Endothelial cell of umbilical vein (primary cell): ENCODE data around the gene TRIM71. TPM values are rescaled to one million over a fixed set of nuclear protein-coding genes. Genes with fewer than 3 reads are reported as not detected.

Experiments used
- BruUV-seq: library from RNA; stranded (reverse); fragments of 400-500 nt; replicated peaks from 2 replicates; lab custom pipeline; 2021; lab: Mats Ljungman, UMichigan
- CTCF ChIA-PET: fragments of 300-600, 350-600 bp; sonication (Branson Sonifier 250); formaldehyde crosslinking; loops from one replicate; lab custom pipeline; 2021; ENCODE audit warnings: antibody characterized with exemption, inconsistent platforms; lab: Charles Lee
- POLR2A ChIA-PET: fragments of 300-600, 350-600 bp; sonication (Branson Sonifier 250); formaldehyde crosslinking; loops from one replicate; lab custom pipeline; 2021; ENCODE audit warnings: antibody characterized with exemption, inconsistent platforms; lab: Charles Lee
- DNase-seq: peaks from one replicate; pipeline ENCODE4 v3.0.0-alpha.2; 2011; ENCODE audit warnings: low read depth, low spot score
- FAIRE-seq: peaks from 2 replicates; lab custom pipeline; 2011; peaks lifted over from hg19 to GRCh38; lab: Jason Lieb, UNC
- H2AFZ ChIP-seq: 2 replicates; pipeline ENCODE4 v1.6.0; 2012; ENCODE audit warnings: low read depth, low read length, control low read depth, inconsistent platforms
- H3K27ac ChIP-seq: 2 replicates; pipeline ENCODE4 v1.5.1; 2011; ENCODE audit warnings: low read depth, mild to moderate bottlenecking, control low read depth, low read length, moderate library complexity; ENCODE audit not compliant: insufficient read depth
- H3K27me3 ChIP-seq, 2 experiments: 2 replicates each; pipeline versions ENCODE4 v1.6.0 to v1.6.1; 2011; ENCODE audit warnings: low read length in 2 of 2, mixed read lengths in 1 of 2; ENCODE audit not compliant: control insufficient read depth in 2 of 2, insufficient read depth in 2 of 2
- H3K36me3 ChIP-seq, 2 experiments: 2 replicates in 1 of 2; 3 replicates in 1 of 2; pipeline ENCODE4 v1.5.1; 2011; ENCODE audit warnings: low read length in 2 of 2, mild to moderate bottlenecking in 1 of 2, moderate library complexity in 1 of 2; ENCODE audit not compliant: control insufficient read depth in 2 of 2, insufficient read depth in 2 of 2; ENCODE audit errors: extremely low read depth in 1 of 2
- H3K4me1 ChIP-seq: 3 replicates; pipeline ENCODE4 v1.5.1; 2011; ENCODE audit warnings: mild to moderate bottlenecking, low read length; ENCODE audit not compliant: control insufficient read depth, insufficient read depth; ENCODE audit errors: extremely low read depth
- H3K4me2 ChIP-seq: 2 replicates; pipeline ENCODE4 v1.6.1; 2011; ENCODE audit warnings: low read length, control low read depth, mixed read lengths; ENCODE audit not compliant: insufficient read depth
- H3K4me3 ChIP-seq, 3 experiments: fragments of 200-600 bp in 1 of 3; sonication (generic), shearing (Covaris generic) in 1 of 3; replicated peaks in 1 of 3; 2 replicates each; pipeline ENCODE4 v1.5.1; 2011 to 2016; ENCODE audit warnings: control low read depth in 3 of 3, low read length in 3 of 3, mild to moderate bottlenecking in 2 of 3, inconsistent platforms in 1 of 3, low read depth in 1 of 3, moderate library complexity in 1 of 3; ENCODE audit not compliant: insufficient read depth in 1 of 3
- H3K79me2 ChIP-seq: 2 replicates; pipeline ENCODE4 v1.6.0; 2012; ENCODE audit warnings: low read length, inconsistent platforms; ENCODE audit not compliant: control insufficient read depth, insufficient read depth
- H3K9ac ChIP-seq: replicated peaks from 2 replicates; pipeline ENCODE3; 2011; ENCODE audit warnings: low read length, control low read depth; ENCODE audit not compliant: insufficient read depth; ENCODE audit errors: extremely low read depth
- H3K9me1 ChIP-seq: replicated peaks from 3 replicates; pipeline ENCODE4 v1.6.0; 2011; ENCODE audit warnings: mild to moderate bottlenecking, low read length; ENCODE audit not compliant: control insufficient read depth, insufficient read depth; ENCODE audit errors: extremely low read depth
- H3K9me3 ChIP-seq: replicated peaks from 2 replicates; pipeline ENCODE4 v1.5.1; 2012; ENCODE audit warnings: low read length, inconsistent platforms; ENCODE audit not compliant: control insufficient read depth, insufficient read depth
- H4K20me1 ChIP-seq: replicated peaks from 2 replicates; pipeline ENCODE3; 2011; ENCODE audit warnings: mild to moderate bottlenecking, low read length; ENCODE audit not compliant: control insufficient read depth, insufficient read depth; ENCODE audit errors: extremely low read depth
- CTCF ChIP-seq, 2 donors: IDR thresholded peaks; 1 replicate in 1 of 2; 2 replicates in 1 of 2; pipeline ENCODE4 v1.5.1; 2011; ENCODE audit warnings: low read length in 2 of 2, mild to moderate bottlenecking in 2 of 2, moderate library complexity in 2 of 2, control low read depth in 1 of 2, inconsistent platforms in 1 of 2, low read depth in 1 of 2; ENCODE audit not compliant: insufficient read depth in 1 of 2; ENCODE audit errors: extremely low read depth in 1 of 2
- EZH2 ChIP-seq: IDR thresholded peaks from 2 replicates; pipeline ENCODE4 v1.6.1; 2012; ENCODE audit warnings: borderline replicate concordance, low read depth, mild to moderate bottlenecking, moderate library complexity, low read length, inconsistent platforms; ENCODE audit not compliant: severe bottlenecking
- FOS ChIP-seq: IDR thresholded peaks from 2 replicates; pipeline ENCODE4 v1.6.1; 2011; ENCODE audit warnings: mild to moderate bottlenecking, low read length, moderate library complexity, borderline replicate concordance; ENCODE audit not compliant: insufficient read depth
- GATA2 ChIP-seq: IDR thresholded peaks from 2 replicates; pipeline ENCODE4 v1.7.0; 2011; ENCODE audit warnings: low read depth, mild to moderate bottlenecking, moderate library complexity, mixed read lengths, low read length; ENCODE audit not compliant: insufficient read length, insufficient read depth
- JUN ChIP-seq: IDR thresholded peaks from 2 replicates; pipeline ENCODE4 v1.6.1; 2011; ENCODE audit warnings: borderline replicate concordance, low read depth; ENCODE audit not compliant: insufficient read length, insufficient read depth
- MYC ChIP-seq: IDR thresholded peaks from one replicate; pipeline ENCODE4 v1.6.1; 2011; ENCODE audit warnings: mild to moderate bottlenecking, low read depth, low read length
- POLR2A ChIP-seq: IDR thresholded peaks from 2 replicates; pipeline ENCODE4 v1.6.1; 2012; ENCODE audit warnings: low read depth, mild to moderate bottlenecking, control low read depth, low read length
- POLR2AphosphoS5 ChIP-seq: IDR thresholded peaks from 2 replicates; pipeline ENCODE4 v1.6.1; 2012; ENCODE audit warnings: low read depth, mild to moderate bottlenecking, control low read depth, low read length, moderate library complexity; ENCODE audit not compliant: insufficient read depth
- dilution Hi-C: fragments of 300-500 bp; cut with MboI; formaldehyde crosslinking; loops from one replicate; pipeline ENCODE4 v1.15.0; 2019; ENCODE audit warnings: low sequenced_read_pairs; ENCODE audit not compliant: extremely low pct_ligation_motif_present
- intact Hi-C: fragments of 100-400 bp; cut with micrococcal nuclease; formaldehyde crosslinking; loops from one replicate; pipeline ENCODE4 v1.10.0; 2022
- polyA plus RNA-seq, 4 experiments: library from polyadenylated mRNA; depleted of rRNA in 3 of 4; stranded (reverse) in 3 of 4; unstranded in 1 of 4; fragments of >200 nt; gene quantifications; 2 replicates each; pipeline versions ENCODE4 v1.2.1 to v1.2.3, GENCODE V29; 2011 to 2012; ENCODE audit warnings: missing spikeins in 1 of 4
- total RNA-seq: library from RNA; stranded (reverse); gene quantifications from 2 replicates; pipeline ENCODE4 v1.2.3, GENCODE V29; 2021
- TF ChIP-seq, protein P1 (sequence below): IDR thresholded peaks from 2 replicates; pipeline ENCODE4 v1.6.1; 2011; ENCODE audit not compliant: insufficient read depth, insufficient read length

TRIM71 gene
- total and polyA plus RNA-seq, 2 donors (not counting 3 experiments of a cell fraction or from before 2014, with no cell fraction given), result not detected

DNA sequence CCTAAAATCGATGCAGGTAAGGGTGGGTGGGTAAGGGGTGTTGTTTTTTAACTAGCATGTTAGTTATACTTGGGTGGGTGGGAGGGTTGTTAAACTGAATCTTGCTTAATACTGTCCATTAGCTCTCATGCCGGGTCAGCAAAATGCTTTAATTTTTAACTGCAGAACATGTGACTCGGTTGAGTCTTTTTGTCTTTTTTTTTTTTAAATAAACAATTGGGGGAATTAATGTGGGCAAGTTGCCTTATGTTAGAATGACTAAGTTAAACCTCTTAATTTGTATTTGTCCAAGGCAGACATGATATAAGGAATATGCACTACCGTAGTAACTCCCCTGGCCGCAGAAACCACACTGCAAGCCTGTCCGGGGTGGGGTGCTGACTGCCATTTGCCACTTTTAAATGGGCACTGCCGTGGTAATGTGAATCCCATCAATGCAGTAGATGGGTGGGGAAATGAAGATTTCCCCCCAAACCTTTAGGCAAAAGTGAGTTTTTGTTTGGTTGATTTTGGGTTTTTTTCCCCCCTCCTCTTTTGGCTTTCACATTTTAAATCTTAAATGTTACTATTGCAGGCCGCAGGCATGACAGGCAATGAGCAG, 79.3 kb downstream of the TRIM71 start:
- Histone ChIP-seq H3K27me3 (peaks cover 35 to 36% of the 10 kb centered on the region in 2 experiments), H3K4me3 (no peak overlapping the region), H3K36me3 (no peaks in the 10 kb centered on the region), H3K4me1 (no peaks in the 10 kb centered on the region), H3K27ac (no peak overlapping the region), H2AFZ (no peak overlapping the region), H4K20me1 (no peaks in the 10 kb centered on the region), H3K9ac (no peak overlapping the region), H3K4me2 (no peak overlapping the region), H3K79me2 (no peaks in the 10 kb centered on the region), H3K9me1 (no peaks in the 10 kb centered on the region), H3K9me3 (no peaks in the 10 kb centered on the region)
- no TSS peak for BruUV-seq
- ChIA-PET POLR2A (no interaction called here), CTCF (no interaction called here)
- DNase-seq (no peak), FAIRE-seq (no peak)
- intact Hi-C loops, result no loop called here
- dilution Hi-C loops, result no loop called here
- no peak for TF ChIP-seq POLR2A
- no peak for TF ChIP-seq JUN
- TF ChIP-seq MYC, result no peak
- TF ChIP-seq FOS, result no peak
- no peak for TF ChIP-seq POLR2AphosphoS5
- TF ChIP-seq CTCF (IDR thresholded peaks at IDR 0.05; ENCODE audit: extremely low read depth in 1 of 2, insufficient read depth in 1 of 2, low read depth in 1 of 2, low read length in 2 of 2), result no peak
- no peak for TF ChIP-seq GATA2
- TF ChIP-seq, protein P1, sequence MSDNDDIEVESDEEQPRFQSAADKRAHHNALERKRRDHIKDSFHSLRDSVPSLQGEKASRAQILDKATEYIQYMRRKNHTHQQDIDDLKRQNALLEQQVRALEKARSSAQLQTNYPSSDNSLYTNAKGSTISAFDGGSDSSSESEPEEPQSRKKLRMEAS, result no peak
- TF ChIP-seq EZH2, result no peak
